Stimulated activated naive CD4-positive, alpha-beta T cell treated with Interleukin-2 at 50 U/mL for 16 hours (primary cell): ENCODE results near the gene NKX6-2.

Experiments used
- DNase-seq: peaks from one replicate; lab custom pipeline; 2025; lab: John Stamatoyannopoulos, UW

The NKX6-2 gene

DNA sequence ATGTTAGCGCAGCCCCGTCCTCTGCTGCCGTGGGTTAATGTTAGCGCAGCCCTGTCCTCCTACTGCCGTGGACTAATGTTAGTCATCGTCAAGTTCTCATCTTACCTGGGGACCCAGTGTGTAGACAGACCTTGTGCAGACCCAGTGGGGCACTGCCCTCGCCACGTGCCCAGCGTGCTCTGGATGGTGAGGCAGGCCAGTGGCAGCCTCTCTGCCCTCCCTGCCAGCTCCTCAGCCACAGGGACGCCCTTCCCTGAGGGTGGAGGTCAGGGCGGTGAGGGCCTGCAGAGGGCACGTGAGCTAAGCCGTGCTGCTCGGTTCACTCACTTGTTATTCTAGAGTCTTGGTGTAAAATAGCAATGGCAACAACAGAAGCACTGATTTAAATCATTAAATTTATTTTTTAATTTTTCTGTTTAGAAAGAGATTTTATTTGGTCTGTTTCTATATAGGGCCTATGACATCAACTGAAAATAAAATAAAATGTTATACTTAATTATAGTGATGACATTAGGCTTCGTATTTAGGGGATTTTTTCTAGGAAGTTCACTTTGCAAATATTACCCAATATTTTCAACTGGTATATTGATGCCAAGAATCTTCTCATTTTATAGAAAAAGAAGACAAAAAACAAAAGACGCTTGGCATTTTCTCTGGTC lies 48.4 kb downstream of the NKX6-2 start:
- no peak for DNase-seq

- no peak for DNase-seq
Measured at GRCh38 chr10:132735923-132736391, 50.0 kb downstream of the NKX6-2 start.

DNA sequence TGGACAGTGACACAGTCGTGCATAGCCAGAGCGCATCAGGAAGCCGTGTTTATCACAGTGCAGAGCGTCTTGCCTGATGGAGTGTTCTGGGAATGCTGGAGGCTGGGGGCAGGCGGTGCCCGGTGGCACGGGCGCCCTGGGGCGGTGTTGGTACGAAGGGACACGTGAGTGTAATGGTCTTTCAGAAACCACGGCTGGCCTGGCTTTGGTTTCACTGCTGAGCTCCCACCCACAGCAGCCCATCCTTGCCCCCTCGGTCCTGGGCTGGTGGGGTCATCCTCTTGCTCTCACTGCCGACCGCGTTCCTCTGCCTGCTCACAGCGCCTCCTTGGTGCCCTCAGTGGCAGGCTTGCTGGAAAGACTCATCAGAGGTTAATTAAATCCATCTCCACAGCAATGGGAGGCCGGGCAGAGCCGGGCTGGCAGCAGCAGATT lies 50.6 kb downstream of the NKX6-2 start:
- DNase-seq, result no peak

GRCh38 chr10:132733926-132734325 lies 52.0 kb downstream of the NKX6-2 start:
- DNase-seq, result no peak
